Hematopoietic multipotent progenitor cell treated with erythropoietin and hydrocortisone succinate and interleukin-3 and kit ligand, for 17 days (in vitro differentiated cells): ENCODE measurements around the gene F11R.
A peak's percentile ranks its signal among the peaks of the same experiment; 100 is the strongest.
"Not testable (repeated sequence)": the region's sequence is repeated elsewhere in the genome, so short reads cannot be mapped to it uniquely, and the experiment has no call there.

Source experiments
- DNase-seq: peaks from one replicate; pipeline ENCODE4 v3.0.0-alpha.2; 2015; ENCODE audit warnings: low spot score

F11R gene

GRCh38 chr1:161020509-161021164 lies at the start of gene F11R:
TSS of gene F11R (minus strand) at chr1:161021152. CDS start at chr1:161021073, 79 bp downstream.
- DNase-seq: peak; percentile 79

GRCh38 chr1:161069731-161070270 lies 48.8 kb upstream of the F11R start, which contains the start of gene ARHGAP30:
TSS of gene ARHGAP30 (minus strand) at chr1:161069891. CDS start at chr1:161069624, 267 bp downstream.
- DNase-seq: no peak

DNA sequence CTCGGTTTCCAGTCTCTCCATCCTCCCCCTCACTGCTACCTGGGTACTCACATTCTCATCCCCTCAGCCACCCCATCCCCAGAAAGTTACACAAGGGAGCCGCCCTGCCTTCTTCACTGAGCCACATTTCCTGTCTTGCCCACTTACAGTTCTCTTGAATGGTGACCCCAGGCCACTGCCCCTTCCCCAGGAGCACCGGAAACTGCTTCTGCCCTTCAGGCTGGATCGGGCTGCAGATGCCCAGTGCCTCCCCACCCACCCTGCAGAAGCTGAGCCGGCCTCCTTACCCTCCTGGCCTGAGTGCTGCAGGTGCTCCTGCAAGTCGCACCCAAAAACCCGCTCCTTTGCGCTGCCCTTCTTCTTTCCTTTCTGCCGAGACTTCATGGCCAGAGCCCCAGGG lies 48.3 kb upstream of the F11R start:
- no peak for DNase-seq

DNA sequence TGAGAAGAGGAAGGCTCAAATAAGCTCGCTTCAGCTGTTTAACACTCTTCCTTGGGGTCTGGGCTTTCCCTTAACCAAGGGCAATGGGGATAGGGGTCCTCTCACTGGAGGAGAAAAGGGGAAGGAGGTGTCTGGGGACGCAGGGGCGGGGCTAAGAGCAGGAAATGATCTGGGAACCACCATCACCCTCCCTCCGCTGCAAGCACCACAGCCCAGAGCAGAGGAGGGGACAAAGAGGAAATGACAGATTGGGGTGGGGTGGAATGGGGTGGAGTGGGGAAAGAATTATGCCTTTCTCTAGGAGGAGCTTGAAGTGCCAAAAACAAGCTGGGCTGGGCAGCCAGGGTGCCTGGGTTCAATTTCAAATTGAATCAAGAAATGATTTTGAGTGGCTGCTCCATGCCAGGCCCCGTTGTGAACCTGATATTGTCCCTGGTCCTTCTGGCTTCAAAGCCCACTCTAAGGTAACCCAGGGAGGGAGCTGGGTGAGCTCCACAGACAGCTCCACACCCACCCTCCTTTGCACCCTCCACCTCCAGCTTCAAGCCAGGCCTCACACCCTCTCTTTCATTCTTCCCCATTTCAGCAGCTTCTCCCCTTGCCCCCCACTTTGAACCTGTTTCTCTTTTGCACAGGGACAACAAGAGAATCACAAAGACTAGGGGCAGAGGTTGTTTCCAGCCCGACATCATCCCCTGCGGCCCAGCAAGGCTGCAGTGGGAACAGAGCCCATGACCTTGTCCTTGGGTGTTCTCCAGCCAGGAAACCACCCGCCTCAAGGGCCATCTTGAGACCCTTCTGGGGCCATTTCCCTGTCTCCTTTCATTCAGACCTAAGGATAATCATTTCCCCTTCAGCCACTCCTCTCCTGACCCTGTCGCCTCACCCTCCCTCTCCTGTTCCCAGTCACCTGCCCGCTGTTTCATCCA lies 47.6 kb upstream of the F11R start:
- no peak for DNase-seq

- DNase-seq: no peak
Measured at GRCh38 chr1:161066694-161067093, 45.7 kb upstream of the F11R start.

DNA sequence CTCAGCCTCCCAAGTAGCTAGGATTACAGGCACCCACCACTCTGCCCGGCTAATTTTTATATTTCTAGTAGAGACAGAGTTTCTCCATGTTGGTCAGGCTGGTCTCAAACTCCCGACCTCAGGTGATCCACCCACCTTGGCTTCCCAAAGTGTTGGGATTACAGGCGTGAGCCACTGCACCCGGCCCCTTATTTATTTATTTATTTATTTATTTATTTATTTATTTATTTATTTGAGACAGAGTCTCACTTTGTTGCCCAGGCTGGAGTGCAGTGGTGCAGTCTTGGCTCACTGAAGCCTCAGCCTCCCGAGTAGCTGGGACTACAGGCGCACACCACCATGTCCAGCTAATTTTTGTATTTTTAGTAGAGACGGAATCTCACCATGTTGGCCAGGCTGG lies 44.7 kb upstream of the F11R start:
- not testable (repeated sequence) for DNase-seq

DNA sequence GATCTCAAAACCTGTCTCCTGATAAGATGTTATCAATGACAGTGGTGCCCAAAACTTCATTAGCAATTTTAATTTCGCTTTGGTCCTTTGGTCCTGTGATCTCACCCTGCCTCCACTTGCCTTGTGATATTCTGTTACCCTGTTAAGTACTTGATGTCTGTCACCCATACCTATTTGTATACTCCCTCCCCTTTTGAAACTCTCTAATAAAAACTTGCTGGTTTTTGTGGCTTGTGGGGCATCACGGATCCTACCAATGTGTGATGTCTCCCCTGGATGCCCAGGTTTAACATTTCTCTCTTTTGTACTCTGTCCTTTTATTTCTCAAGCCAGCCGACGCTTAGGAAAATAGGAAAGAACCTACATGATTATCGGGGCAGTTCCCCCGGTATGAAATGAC lies 43.0 kb upstream of the F11R start:
- not testable (repeated sequence) for DNase-seq

DNA sequence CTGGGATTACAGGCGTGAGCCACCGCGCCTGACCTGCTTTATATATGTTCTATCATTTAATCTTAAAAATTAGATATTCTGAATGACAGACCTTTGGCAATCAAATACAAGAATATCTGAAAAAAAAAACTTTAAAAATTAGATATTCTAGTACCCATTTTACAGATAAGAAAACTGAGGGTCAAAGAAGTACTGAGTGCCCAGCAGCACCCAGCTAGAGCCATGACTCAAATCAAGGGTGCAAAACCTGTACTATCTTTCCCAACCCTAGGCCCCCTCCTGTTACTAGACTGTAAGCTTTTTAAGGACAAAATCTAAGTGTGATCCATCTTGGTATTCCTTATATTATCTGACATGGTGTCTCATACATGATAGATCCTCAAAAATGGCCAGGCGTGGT lies 40.5 kb upstream of the F11R start:
- DNase-seq: no peak

- no peak for DNase-seq
Measured at GRCh38 chr1:161059293-161059692, 38.3 kb upstream of the F11R start.

GRCh38 chr1:161054805-161055204 lies 33.9 kb upstream of the F11R start:
- DNase-seq: no peak

GRCh38 chr1:161054232-161054631 lies 33.3 kb upstream of the F11R start:
- DNase-seq: no peak

- no peak for DNase-seq
Measured at GRCh38 chr1:161052899-161053298, 31.9 kb upstream of the F11R start.

DNA sequence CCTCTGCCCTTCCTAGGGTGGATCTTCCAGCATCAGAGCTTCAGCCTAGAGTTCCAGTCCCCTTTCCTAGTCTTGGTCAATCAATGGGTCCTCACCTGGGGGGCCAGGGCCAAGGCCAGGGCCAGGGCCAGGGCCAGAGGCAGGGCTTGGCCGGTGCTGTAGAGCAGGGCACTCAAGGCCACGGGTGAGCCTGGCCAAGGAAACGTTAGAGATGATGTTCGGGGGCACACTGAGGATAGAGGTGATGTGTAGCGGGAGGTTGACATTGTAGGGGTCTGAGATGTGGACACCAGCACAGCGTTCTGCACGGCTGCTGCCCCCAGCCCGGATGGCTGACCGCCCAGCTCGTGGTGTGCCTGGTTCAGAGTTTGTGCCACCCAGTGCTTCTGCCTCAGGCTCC lies 30.3 kb upstream of the F11R start:
- DNase-seq: no peak

DNA sequence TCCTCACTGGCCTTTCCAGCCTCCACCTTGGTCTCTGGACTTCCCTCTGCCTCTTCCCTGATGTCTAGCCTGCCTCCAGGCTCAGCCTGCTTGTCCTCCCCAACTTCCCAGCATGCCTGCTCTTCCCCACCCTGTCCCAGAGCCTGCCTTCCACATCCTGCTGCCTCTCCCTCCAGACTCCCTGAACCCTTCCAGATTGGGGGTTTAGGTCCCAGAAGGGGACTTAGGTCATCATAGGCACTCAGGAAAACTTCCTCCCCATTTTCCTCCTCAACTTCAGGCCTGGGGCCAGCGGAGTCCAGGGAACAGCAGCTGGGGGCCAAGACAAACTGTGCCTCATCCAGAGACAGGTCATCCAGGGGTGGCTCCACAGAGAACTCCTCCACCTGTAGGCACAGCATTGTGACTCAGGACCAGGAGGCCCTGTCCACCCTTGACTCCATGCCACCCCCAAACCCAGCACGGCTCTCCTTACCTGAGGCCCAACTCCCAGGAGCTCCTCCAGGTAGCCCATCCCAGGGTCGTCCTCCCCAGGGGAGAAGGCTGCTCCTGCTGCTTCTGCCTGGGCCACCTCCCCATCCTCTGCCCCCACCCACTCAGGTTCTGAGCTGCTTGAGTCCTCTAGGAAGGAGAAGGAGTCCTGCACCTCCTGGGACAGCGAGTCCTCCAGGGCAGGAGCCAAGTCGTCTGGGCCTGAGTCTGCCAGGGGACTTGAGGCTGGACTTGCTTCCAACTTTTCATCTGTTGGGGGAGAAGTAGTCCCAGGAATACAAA lies 28.2 kb upstream of the F11R start:
- no peak for DNase-seq

DNA sequence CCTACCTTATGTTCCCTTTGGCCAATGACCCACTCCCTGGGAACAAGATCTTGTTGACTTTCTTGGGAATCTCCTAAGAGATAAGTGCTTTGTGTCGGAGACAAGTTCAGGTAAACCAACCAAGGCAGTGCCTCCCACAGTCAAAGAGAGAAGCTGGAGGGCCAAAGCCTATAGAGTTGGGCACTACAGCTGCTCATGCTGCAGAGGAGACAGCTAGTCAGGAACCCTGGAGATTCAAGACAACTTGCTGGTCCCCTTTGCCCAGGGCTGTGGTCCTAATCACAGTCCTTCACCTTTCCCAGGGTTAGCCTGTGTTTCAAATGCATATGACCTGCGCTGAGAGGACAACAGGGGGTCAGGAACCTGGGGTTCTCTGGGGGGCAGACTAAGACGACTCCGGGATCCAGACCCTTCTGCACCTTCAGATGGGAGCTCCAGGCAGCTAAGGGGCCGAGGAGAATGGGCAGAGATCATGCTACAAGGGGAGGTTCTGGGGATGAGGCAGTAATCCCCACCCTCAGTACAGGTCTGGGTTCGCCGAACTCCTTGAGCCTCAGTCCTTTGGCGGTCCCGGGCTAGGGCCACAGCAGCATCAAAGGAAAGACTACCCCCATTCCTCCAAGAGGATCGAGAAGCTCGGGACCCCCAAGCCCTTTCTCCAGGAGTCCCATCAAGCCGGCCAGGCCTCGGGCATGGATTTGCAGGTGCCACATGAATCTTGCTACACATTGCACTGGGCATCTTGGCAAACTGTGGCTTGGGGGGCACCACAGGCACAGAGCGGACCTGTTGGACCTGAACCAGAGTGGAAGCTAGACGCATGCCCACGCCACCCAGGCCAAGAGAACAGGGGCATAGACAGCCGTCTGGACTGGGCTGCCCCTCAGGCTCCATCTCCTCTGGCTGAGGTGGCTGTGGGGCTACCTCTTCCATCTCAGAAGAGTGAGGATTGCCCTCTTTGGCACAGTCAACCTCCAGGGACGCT lies 26.8 kb upstream of the F11R start:
- no peak for DNase-seq

- no peak for DNase-seq
Measured at GRCh38 chr1:161046605-161047228, 25.8 kb upstream of the F11R start.

DNA sequence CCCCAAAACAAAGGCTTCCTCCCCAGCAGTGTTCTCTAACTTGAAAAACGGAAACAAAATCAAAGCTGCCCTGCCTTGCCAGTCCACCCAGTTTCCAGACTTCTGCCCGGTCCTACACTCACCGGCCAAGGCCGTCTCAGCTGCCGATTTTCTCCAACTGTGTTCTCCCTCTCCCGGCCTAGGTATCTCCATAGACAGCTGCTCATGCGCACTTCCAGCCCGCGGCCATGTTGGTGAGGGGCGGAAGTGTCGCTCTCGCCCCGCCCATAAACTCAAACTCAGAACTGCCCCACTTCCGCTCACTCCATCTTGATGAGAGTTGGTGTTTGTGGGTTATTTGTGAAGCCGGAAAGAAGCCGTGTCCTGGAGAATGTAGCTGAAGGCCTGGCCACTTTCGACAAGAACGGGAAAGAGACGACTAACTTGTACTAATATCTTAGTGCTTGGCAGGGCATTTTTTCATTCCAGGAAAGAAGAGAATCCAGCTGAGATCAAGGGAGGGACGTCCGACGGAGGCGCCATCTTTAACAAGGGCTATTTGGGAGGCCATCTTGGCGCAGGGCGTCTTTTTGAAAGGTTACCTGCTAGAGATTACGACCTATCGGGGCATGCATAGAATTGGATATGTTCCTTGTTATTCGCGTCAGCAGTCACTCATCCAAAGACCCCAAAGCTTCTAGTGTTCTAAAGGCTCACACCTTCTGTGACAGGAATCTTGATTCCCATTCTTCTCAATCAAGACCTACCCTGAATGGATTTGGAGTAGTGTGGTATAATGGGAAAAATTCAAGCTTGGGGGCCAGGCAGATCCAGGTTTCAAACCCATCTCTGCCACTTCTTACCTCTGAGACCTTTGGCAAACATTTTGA lies 25.0 kb upstream of the F11R start, which contains the start of gene USF1:
USF1 (minus strand) TSS at position 242 of the 869 bp plus-strand sequence. CDS start 2,702 bp downstream, outside the sequence.
- peak; percentile 98 for DNase-seq

GRCh38 chr1:161044908-161045735 lies 24.2 kb upstream of the F11R start:
- peak; percentile 76 for DNase-seq
